Panc1 (cell line): Measurements from ENCODE around the gene NUP133.

Source experiments
- SIN3A ChIP-seq: IDR thresholded peaks from 2 replicates; pipeline ENCODE4 v1.6.1; 2012; ENCODE audit warnings: low read depth, mild to moderate bottlenecking, low read length, moderate library complexity, borderline replicate concordance; ENCODE audit not compliant: insufficient read depth
- TF ChIP-seq, protein P1 (sequence below): fragments of 450-650 bp; IDR thresholded peaks from 2 replicates; pipeline ENCODE4 v1.5.1; 2017; ENCODE audit warnings: mild to moderate bottlenecking

DNA sequence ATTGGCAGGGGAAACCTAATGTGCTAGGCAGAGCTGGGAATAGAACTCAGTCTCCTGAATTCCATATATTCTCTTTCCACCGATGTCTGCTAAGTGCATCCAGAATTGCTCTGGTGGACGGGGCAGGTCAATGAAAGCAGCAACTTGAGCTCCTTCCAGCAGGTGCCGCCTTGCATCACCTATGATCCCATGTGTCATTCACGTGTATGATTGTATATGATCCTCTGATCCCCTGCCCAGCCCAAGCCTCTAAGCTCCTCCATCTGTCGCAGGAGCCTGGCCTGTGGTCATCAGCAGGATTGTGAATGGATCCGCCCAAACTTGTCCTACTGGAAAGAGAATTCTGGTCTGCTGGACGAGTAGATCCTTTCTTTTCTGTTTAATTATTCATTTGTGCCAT lies 87.4 kb downstream of the NUP133 start:
- no peak for TF ChIP-seq SIN3A
- TF ChIP-seq, protein P1, sequence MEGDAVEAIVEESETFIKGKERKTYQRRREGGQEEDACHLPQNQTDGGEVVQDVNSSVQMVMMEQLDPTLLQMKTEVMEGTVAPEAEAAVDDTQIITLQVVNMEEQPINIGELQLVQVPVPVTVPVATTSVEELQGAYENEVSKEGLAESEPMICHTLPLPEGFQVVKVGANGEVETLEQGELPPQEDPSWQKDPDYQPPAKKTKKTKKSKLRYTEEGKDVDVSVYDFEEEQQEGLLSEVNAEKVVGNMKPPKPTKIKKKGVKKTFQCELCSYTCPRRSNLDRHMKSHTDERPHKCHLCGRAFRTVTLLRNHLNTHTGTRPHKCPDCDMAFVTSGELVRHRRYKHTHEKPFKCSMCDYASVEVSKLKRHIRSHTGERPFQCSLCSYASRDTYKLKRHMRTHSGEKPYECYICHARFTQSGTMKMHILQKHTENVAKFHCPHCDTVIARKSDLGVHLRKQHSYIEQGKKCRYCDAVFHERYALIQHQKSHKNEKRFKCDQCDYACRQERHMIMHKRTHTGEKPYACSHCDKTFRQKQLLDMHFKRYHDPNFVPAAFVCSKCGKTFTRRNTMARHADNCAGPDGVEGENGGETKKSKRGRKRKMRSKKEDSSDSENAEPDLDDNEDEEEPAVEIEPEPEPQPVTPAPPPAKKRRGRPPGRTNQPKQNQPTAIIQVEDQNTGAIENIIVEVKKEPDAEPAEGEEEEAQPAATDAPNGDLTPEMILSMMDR, result no peak
